GM10266 (cell line): ENCODE data around the gene CLIP4.

Experiments
- DNase-seq: peaks from one replicate; pipeline ENCODE4 v3.0.0; 2012; ENCODE audit errors: extremely low spot score
- TF ChIP-seq, protein P1 (sequence below): IDR thresholded peaks from 2 replicates; pipeline ENCODE4 v1.5.1; 2012; ENCODE audit warnings: mild to moderate bottlenecking, low read depth; ENCODE audit not compliant: control insufficient read depth, insufficient read depth; ENCODE audit errors: missing control alignments

CLIP4 gene

DNA sequence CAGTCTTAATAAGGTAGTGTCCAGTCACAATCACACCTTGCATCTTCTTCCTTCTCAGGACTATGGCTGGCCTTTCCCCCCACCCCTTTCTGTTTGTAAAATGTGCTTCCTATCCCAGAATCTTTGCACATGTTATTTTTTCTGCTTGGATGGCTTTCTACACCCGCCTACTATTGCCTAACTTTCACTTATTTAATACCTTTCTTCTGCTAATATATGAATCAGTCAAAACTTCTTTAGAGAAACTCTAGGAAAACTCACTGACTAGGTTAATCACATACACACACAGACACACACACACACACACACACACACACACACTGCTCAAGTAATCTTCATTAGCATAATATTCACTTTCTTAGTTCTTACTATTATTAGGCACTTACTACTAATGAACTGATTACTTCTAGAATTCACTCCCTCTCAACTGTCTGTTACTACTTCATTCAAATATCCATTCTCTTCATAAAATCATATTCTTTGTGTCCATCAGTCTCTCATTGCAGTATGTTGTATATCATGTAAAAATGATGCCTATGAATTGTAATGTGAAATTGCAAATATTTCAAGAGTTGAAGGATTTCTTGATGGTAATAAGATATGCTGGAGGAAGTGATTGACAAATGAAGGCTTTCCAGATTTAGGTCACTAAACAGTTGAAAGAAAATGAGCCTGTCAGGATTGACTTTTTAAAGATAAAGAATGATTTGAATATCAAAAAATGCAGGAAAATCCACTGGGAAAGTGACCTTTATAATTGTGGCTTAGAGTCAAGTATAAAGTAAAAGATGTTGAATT, 51.2 kb downstream of the CLIP4 start:
- no peak for DNase-seq
- TF ChIP-seq, protein P1, sequence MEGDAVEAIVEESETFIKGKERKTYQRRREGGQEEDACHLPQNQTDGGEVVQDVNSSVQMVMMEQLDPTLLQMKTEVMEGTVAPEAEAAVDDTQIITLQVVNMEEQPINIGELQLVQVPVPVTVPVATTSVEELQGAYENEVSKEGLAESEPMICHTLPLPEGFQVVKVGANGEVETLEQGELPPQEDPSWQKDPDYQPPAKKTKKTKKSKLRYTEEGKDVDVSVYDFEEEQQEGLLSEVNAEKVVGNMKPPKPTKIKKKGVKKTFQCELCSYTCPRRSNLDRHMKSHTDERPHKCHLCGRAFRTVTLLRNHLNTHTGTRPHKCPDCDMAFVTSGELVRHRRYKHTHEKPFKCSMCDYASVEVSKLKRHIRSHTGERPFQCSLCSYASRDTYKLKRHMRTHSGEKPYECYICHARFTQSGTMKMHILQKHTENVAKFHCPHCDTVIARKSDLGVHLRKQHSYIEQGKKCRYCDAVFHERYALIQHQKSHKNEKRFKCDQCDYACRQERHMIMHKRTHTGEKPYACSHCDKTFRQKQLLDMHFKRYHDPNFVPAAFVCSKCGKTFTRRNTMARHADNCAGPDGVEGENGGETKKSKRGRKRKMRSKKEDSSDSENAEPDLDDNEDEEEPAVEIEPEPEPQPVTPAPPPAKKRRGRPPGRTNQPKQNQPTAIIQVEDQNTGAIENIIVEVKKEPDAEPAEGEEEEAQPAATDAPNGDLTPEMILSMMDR = no peak

GRCh38 chr2:29174937-29175336, 59.7 kb downstream of the CLIP4 start:
- DNase-seq = no peak
- TF ChIP-seq, protein P1 = no peak

GRCh38 chr2:29175338-29175737, 60.1 kb downstream of the CLIP4 start:
- DNase-seq = no peak
- TF ChIP-seq, protein P1 = no peak

GRCh38 chr2:29182334-29182733, 67.1 kb downstream of the CLIP4 start:
- TF ChIP-seq, protein P1 = no peak
- no peak for DNase-seq

- no peak for DNase-seq
These were observed 67.7 kb downstream of the CLIP4 start for GRCh38 chr2:29182920-29183319.

DNA sequence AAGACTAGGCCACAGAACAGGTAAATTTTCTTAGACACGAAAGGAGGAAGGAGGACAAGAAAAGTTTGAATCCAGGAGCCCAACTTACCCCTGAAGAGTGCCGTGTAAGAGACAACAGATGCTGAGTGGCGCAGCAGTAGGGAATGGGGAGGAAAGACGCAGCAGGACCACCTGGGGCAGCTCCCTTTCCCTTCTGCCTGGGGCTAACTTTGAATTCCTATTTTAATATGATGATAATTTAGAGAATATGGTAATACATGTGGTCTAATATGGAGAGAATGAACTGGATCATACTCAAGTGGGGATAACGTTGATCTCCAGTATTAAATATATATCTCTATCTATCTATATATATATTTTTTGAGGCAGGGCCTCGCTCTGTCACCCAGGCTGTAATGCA, 69.3 kb downstream of the CLIP4 start:
- TF ChIP-seq, protein P1 = no peak
- DNase-seq = no peak

More at GRCh38 chr2:29182920-29183319, 67.7 kb downstream of the CLIP4 start:
- TF ChIP-seq, protein P1 = no peak

GRCh38 chr2:29186817-29187216, 71.6 kb downstream of the CLIP4 start:
- TF ChIP-seq, protein P1 = no peak
- no peak for DNase-seq
